ENCODE measurements around the gene RAP1GAP.

The RAP1GAP gene

GRCh38 chr1:21625390-21626190, 43.6 kb downstream of the RAP1GAP start:
- no peak for DNase-seq (ENCODE audit: low read depth)

GRCh38 chr1:21624571-21625389, 44.4 kb downstream of the RAP1GAP start:
- DNase-seq (ENCODE audit: low read depth), result no peak

GRCh38 chr1:21623410-21623961, 45.7 kb downstream of the RAP1GAP start:
- no peak for DNase-seq (ENCODE audit: low read depth)

- DNase-seq (ENCODE audit: low read depth), result no peak
Measured at GRCh38 chr1:21622466-21623315, 46.5 kb downstream of the RAP1GAP start.

GRCh38 chr1:21621761-21622436, 47.3 kb downstream of the RAP1GAP start:
- no peak for DNase-seq (ENCODE audit: low read depth)

- DNase-seq (ENCODE audit: low read depth), result no peak
Measured at GRCh38 chr1:21621051-21621450, 48.1 kb downstream of the RAP1GAP start.

- DNase-seq (ENCODE audit: low read depth), result no peak
Measured at GRCh38 chr1:21620496-21620895, 48.7 kb downstream of the RAP1GAP start.

- DNase-seq (ENCODE audit: low read depth), result no peak
Measured at GRCh38 chr1:21620011-21620410, 49.1 kb downstream of the RAP1GAP start.

GRCh38 chr1:21619375-21619947, 49.7 kb downstream of the RAP1GAP start:
- no peak for DNase-seq (ENCODE audit: low read depth)

- DNase-seq (ENCODE audit: low read depth), result no peak
Measured at GRCh38 chr1:21618561-21619374, 50.4 kb downstream of the RAP1GAP start.

- no peak for DNase-seq (ENCODE audit: low read depth)
Measured at GRCh38 chr1:21618059-21618458, 51.1 kb downstream of the RAP1GAP start.

- no peak for DNase-seq (ENCODE audit: low read depth)
Measured at GRCh38 chr1:21617126-21617738, 51.9 kb downstream of the RAP1GAP start.

- DNase-seq (ENCODE audit: low read depth), result no peak
Measured at GRCh38 chr1:21616372-21616771, 52.8 kb downstream of the RAP1GAP start.

- DNase-seq (ENCODE audit: low read depth), result no peak
Measured at GRCh38 chr1:21614419-21615115, 54.6 kb downstream of the RAP1GAP start.

GRCh38 chr1:21613072-21613867, 55.9 kb downstream of the RAP1GAP start:
- DNase-seq (ENCODE audit: low read depth), result no peak

GRCh38 chr1:21612057-21612456, 57.1 kb downstream of the RAP1GAP start:
- no peak for DNase-seq (ENCODE audit: low read depth)

- DNase-seq (ENCODE audit: low read depth), result no peak
Measured at GRCh38 chr1:21610989-21611785, 58.0 kb downstream of the RAP1GAP start.

Measured in HS-5 (cell line).